Upper lobe of left lung (tissue), 6 donors: ENCODE results near the gene CCND3. TPM values are rescaled to one million over a fixed set of nuclear protein-coding genes. Genes with fewer than 3 reads are reported as not detected.
A peak's percentile ranks its signal among the peaks of the same experiment; 100 is the strongest.

Experiments used
- ATAC-seq, 2 donors: fragments of 200-7000 bp; cut with Tn5 transposase; one replicate each; pipeline ENCODE4 v1.9.1; 2022; ENCODE audit warnings: mild to moderate bottlenecking in 2 of 2, moderate library complexity in 2 of 2; ENCODE audit not compliant: low FRiP score in 2 of 2
- DNase-seq, 2 donors: peaks; one replicate each; pipeline ENCODE4 v3.0.0-alpha.2; 2019 to 2020
- H3K27ac ChIP-seq, 4 donors: fragments of 200-600 bp; sonication (generic); one replicate each; pipeline ENCODE4 v1.5.1; 2016 to 2019
- H3K27me3 ChIP-seq, 4 donors: fragments of 200-600 bp; sonication (generic); one replicate each; pipeline ENCODE4 v1.5.1; 2017 to 2019
- H3K36me3 ChIP-seq, 4 donors: fragments of 200-600 bp; sonication (generic); one replicate each; pipeline ENCODE4 v1.5.1; 2016 to 2019
- H3K4me1 ChIP-seq, 4 donors: fragments of 200-600 bp; sonication (generic); one replicate each; pipeline ENCODE4 v1.5.1; 2018 to 2019
- H3K4me3 ChIP-seq, 4 donors: fragments of 200-600 bp; sonication (generic); one replicate each; pipeline ENCODE4 v1.5.1; 2017 to 2019; ENCODE audit warnings: mild to moderate bottlenecking in 2 of 4, moderate library complexity in 1 of 4
- H3K9me3 ChIP-seq, 4 donors: fragments of 200-600 bp; sonication (generic); one replicate each; pipeline ENCODE4 v1.5.1; 2018 to 2019
- CTCF ChIP-seq, 6 experiments: fragments of 450-650 bp in 4 of 6; fragments of 200-600 bp in 2 of 6; sonication (generic) in 2 of 6; IDR thresholded peaks; one replicate each; pipeline ENCODE4 v1.5.1; 2016 to 2019; ENCODE audit warnings: antibody characterized with exemption in 6 of 6
- EP300 ChIP-seq, 4 donors: sonication (generic); formaldehyde crosslinking; IDR thresholded peaks; one replicate each; pipeline ENCODE4 v1.5.1; 2017; ENCODE audit warnings: antibody characterized with exemption in 4 of 4, control low read depth in 2 of 4
- POLR2A ChIP-seq, 4 donors: fragments of 450-650 bp; IDR thresholded peaks; one replicate each; pipeline ENCODE4 v1.5.1; 2016 to 2017; ENCODE audit warnings: antibody characterized with exemption in 4 of 4, mild to moderate bottlenecking in 2 of 4
- POLR2AphosphoS5 ChIP-seq, 2 donors: sonication (generic); formaldehyde crosslinking; IDR thresholded peaks; one replicate each; pipeline ENCODE4 v1.5.1; 2017; ENCODE audit warnings: antibody characterized with exemption in 2 of 2
- WGBS, 2 donors: methylation state at CpG; one replicate each; pipeline ENCODE4 v1.1.5; 2017 to 2018; 5-methylcytosine and 5-hydroxymethylcytosine counted together
- small RNA-seq, 4 donors: library from RNA; depleted of rRNA; stranded (forward); fragments of <200 nt; gene quantifications; one replicate each; pipeline ENCODE3, GENCODE V24; 2016
- total RNA-seq, 6 donors: library from RNA; depleted of rRNA in 4 of 6; stranded (reverse); fragments of >200 nt in 4 of 6; gene quantifications; one replicate each; pipeline versions ENCODE4 v1.1.0 to v1.2.1, GENCODE V29; 2016 to 2021
- donor health status: DM: no; HTN: no; CAD: no; lungs with moderate emphysema.
- donor health status: DM: no; HTN: yes; CAD: no; lungs with severe emphysema.

Gene CCND3
- total RNA-seq, 6 donors from 2014 or later, result 138 to 305 (median 211) TPM

DNA sequence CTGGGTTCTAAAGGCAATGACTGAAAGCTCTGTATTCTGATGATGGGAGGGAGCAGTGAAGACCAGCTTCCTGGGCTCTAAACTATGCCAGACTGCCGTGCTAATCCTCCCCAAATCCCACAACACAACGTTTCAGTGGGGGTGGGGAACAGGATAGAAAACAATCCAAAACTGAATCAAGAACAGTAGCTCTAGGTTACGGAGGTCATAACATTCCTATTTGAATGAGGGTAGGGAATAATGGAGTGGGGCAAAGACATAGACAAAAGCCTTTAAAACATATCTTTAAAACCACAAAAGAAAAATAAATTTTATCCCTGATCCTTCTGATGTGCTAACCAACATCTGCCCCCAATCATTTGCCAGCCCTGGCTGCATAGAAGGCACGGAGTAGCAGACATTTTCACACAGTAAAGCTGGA lies 54.3 kb downstream of the CCND3 start:
- no peaks in the 10 kb centered on the region for H3K36me3 ChIP-seq
- no peak overlapping the region for H3K27ac ChIP-seq
- no peak for ATAC-seq
- no peaks in the 10 kb centered on the region for H3K9me3 ChIP-seq
- 70 to 75% methylated on average over 4 of the region's 4 CpGs for WGBS, 2 donors
- H3K27me3 ChIP-seq, result no peaks in the 10 kb centered on the region
- peaks cover 0 to 2% (median 0%) of the 10 kb centered on the region in 4 donors for H3K4me1 ChIP-seq
- TF ChIP-seq POLR2AphosphoS5 (IDR thresholded peaks at IDR 0.05), result no peak
- no peak for TF ChIP-seq CTCF (IDR thresholded peaks at IDR 0.05)
- TF ChIP-seq EP300 (IDR thresholded peaks at IDR 0.05), result no peak
- TF ChIP-seq POLR2A (IDR thresholded peaks at IDR 0.05), result no peak
- no peak for DNase-seq
- H3K4me3 ChIP-seq, result no peak overlapping the region

DNA sequence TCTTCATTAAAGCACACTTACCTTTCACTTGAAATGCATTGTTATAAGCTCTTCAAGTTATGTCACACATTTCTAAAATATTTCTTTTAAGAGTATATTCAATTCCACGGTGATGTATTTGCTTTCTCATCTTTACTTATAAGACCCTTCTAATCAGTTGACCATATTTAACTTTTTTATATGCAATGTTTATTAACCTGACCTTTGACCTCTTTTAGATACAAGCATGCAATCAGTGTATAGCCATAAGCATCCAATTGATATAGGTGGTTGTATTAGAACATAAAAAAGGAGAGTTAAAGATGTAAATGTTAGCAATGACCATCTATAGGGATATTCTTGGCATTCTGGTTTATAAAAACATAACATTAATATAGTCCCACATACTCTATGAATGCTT lies 55.7 kb downstream of the CCND3 start:
- 74 to 88% methylated on average over 1 of the region's 1 CpG for WGBS, 2 donors
- DNase-seq (no peak), ATAC-seq (no peak)
- TF ChIP-seq EP300 (IDR thresholded peaks at IDR 0.05) (no peak), POLR2AphosphoS5 (IDR thresholded peaks at IDR 0.05) (no peak), CTCF (IDR thresholded peaks at IDR 0.05) (no peak), POLR2A (IDR thresholded peaks at IDR 0.05) (no peak)
- Histone ChIP-seq H3K4me1 (peaks cover 0 to 2% (median 0%) of the 10 kb centered on the region in 4 donors), H3K27ac (no peak overlapping the region), H3K36me3 (no peaks in the 10 kb centered on the region), H3K9me3 (no peaks in the 10 kb centered on the region), H3K27me3 (no peaks in the 10 kb centered on the region), H3K4me3 (no peak overlapping the region)

DNA sequence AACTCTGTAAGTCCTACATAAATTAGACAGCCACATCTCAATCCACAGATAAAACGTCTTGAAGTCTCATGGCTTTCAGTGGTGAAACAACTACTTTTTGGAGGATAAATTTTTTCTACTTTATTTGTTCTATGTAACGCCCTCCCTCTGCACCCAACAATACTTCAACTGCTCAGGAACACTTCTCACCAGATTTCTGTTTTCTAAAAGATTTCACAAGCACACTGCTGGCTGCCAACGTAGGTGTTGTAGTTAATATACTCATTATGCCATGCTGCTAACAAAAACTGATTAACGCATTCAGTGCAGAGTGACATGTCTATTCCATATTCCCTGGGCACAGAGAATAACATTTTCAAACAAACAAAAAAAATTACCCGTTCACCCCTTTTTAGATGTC lies 56.7 kb downstream of the CCND3 start:
- ATAC-seq, result no peak
- H3K4me3 ChIP-seq, result no peak overlapping the region
- WGBS, 2 donors, result 66 to 81% methylated on average over 5 of the region's 5 CpGs
- no peak overlapping the region for H3K27ac ChIP-seq
- no peaks in the 10 kb centered on the region for H3K9me3 ChIP-seq
- TF ChIP-seq CTCF (IDR thresholded peaks at IDR 0.05), result no peak
- peaks cover 0 to 2% (median 0%) of the 10 kb centered on the region in 4 donors for H3K4me1 ChIP-seq
- peak in 1 of 2 donors; percentile 43 for DNase-seq
- H3K27me3 ChIP-seq, result no peaks in the 10 kb centered on the region
- no peaks in the 10 kb centered on the region for H3K36me3 ChIP-seq

Small RNAs within 50 kb of the gene (small RNA-seq; reads per million reads assigned to genes)
- gene RF00019, result 0 reads per million in 4 donors

Other genes starting within 250 kb of the CCND3 start
- 10 to 100 TPM; 20.2 to 46.0 (median 27.3) TPM for gene TFEB, start 206.2 kb downstream of the CCND3 start, total RNA-seq
- gene PGC, start 194.4 kb downstream of the CCND3 start, total RNA-seq, result 1,000 to 10,000 TPM in 2 of 6 donors, 100 to 1,000 TPM in 4; 241 to 4,380 (median 659) TPM
- 10 to 100 TPM in 1 of 6 donors, 1 to 10 TPM in 5; 4.1 to 26.2 (median 6.8) TPM for gene FRS3, start 161.9 kb downstream of the CCND3 start, total RNA-seq
- 100 to 1,000 TPM in 1 of 6 donors, 10 to 100 TPM in 4, 1 to 10 TPM in 1; 9.3 to 133 (median 14.6) TPM for gene PRICKLE4, start 161.0 kb downstream of the CCND3 start, total RNA-seq
- gene TOMM6, start 154.1 kb downstream of the CCND3 start, total RNA-seq, result 100 to 1,000 TPM in 3 of 6 donors, 10 to 100 TPM in 2, 1 to 10 TPM in 1; 7.3 to 169 (median 96.9) TPM
- 10 to 100 TPM in 2 of 6 donors, 1 to 10 TPM in 4; 2.7 to 16.8 (median 4.3) TPM for gene USP49, start 46.4 kb downstream of the CCND3 start, total RNA-seq
- 10 to 100 TPM in 5 of 6 donors, 1 to 10 TPM in 1; 6.4 to 19.9 (median 15.3) TPM for gene MED20, start 20.7 kb downstream of the CCND3 start, total RNA-seq
- gene BYSL, start 20.3 kb downstream of the CCND3 start, total RNA-seq, result 10 to 100 TPM in 3 of 6 donors, 1 to 10 TPM in 3; 5.6 to 20.9 (median 12.5) TPM
- gene TAF8, start 108.7 kb upstream of the CCND3 start, total RNA-seq, result 10 to 100 TPM; 23.0 to 67.1 (median 34.4) TPM
- 10 to 100 TPM in 5 of 6 donors, 1 to 10 TPM in 1; 9.4 to 26.3 (median 17.0) TPM for gene C6orf132, start 200.8 kb upstream of the CCND3 start, total RNA-seq
- not detected for gene GUCA1A, start 231.6 kb upstream of the CCND3 start, total RNA-seq